Kidney epithelial cell (primary cell): ENCODE data around the gene LMTK2. TPM values are rescaled to one million over a fixed set of nuclear protein-coding genes. Genes with fewer than 3 reads are reported as not detected.

Experiments used
- DNase-seq: peaks from one replicate; pipeline ENCODE4 v3.0.0-alpha.2; 2010; ENCODE audit warnings: low read depth
- H3K27me3 ChIP-seq: 2 replicates; pipeline ENCODE4 v1.6.0; 2011; ENCODE audit warnings: low read length; ENCODE audit not compliant: control insufficient read depth, insufficient read depth
- H3K36me3 ChIP-seq: 2 replicates; pipeline ENCODE4 v1.5.1; 2011; ENCODE audit warnings: low read length; ENCODE audit not compliant: control insufficient read depth, insufficient read depth
- H3K4me3 ChIP-seq: 2 replicates; pipeline ENCODE4 v1.5.1; 2011; ENCODE audit warnings: low read depth, mild to moderate bottlenecking, control low read depth, low read length
- CTCF ChIP-seq: IDR thresholded peaks from 2 replicates; pipeline ENCODE4 v1.5.1; 2011; ENCODE audit warnings: mild to moderate bottlenecking, moderate library complexity, low read length, control low read depth, inconsistent platforms; ENCODE audit not compliant: insufficient read depth, poor library complexity, severe bottlenecking
- total RNA-seq: library from RNA; depleted of rRNA; stranded (reverse); fragments of >200 nt; gene quantifications from 2 replicates; pipeline ENCODE4 v1.2.3, GENCODE V29; 2015

LMTK2 gene
- total RNA-seq, 1 donor from 2014 or later: 17.9 TPM

DNA sequence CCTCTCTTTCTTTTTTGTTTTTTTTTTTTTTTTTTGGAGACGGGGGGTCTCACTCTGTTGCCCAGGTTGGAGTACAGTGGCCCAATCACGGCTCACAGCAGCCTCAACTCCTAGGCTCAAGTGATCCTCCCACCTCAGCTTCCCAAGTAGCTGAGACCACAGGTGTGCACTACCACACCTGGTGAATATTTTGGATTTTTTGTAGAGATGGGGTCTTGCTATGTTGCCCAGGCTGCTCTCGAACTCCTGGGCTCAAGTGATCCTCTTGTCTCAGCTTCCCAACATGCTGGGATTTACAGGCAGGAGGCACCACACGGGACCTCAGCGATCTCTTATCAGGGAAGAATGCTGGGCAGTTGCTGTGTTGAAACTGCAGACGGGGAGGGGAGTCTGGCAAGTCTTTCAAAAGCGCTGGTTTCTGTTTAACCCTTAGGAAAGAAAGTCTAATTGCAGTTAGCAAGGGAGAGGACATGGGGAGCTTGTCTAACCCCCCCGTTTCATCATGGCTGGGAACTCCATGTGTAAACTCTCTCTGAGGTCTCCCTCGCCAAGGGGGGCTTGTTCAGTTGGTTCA, 39.6 kb upstream of the LMTK2 start:
- Histone ChIP-seq H3K4me3 (no peak overlapping the region), H3K27me3 (no peaks in the 10 kb centered on the region), H3K36me3 (no peaks in the 10 kb centered on the region)
- no peak for TF ChIP-seq CTCF
- no peak for DNase-seq

DNA sequence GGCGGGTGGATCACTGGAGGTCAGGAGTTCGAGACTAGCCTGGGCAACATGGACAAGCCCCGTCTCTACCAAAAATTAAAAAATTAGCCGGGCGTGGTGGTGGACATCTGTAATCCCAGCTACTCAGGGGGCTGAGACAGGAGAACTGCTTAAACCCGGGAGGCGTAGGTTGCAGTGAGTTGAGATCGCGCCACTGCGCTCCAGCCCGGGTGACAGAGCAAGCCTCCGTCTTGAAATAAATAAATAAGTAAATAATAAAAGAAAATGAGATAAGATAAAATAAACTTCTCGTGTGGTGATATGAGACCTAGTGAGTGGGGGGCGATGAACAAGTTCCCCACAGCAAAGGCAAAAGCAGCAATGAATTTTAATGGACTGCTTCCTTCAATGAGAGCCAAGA, 33.6 kb upstream of the LMTK2 start:
- Histone ChIP-seq H3K27me3 (no peaks in the 10 kb centered on the region), H3K36me3 (no peaks in the 10 kb centered on the region), H3K4me3 (no peak overlapping the region)
- TF ChIP-seq CTCF: no peak
- DNase-seq: no peak

DNA sequence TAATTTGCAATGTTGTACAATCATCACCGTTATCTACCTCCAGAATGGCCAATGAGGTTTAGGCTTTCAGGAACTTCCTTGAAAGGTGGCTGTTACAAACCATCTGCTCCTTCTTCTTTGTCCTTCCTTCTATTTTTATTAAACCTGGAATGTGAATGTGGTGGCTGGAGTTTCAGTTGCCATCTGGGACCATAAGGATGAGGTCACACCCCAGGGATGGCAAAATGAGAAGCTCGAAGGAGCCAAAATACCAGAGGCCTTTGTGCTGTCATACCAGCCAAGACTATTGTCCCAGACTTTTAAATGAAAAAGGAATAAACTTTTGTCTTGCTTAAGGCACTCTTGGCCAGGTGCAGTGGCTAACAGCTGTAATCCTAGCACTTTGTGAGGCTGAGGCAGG, 30.9 kb upstream of the LMTK2 start:
- DNase-seq: no peak
- no peak overlapping the region for H3K4me3 ChIP-seq

DNA sequence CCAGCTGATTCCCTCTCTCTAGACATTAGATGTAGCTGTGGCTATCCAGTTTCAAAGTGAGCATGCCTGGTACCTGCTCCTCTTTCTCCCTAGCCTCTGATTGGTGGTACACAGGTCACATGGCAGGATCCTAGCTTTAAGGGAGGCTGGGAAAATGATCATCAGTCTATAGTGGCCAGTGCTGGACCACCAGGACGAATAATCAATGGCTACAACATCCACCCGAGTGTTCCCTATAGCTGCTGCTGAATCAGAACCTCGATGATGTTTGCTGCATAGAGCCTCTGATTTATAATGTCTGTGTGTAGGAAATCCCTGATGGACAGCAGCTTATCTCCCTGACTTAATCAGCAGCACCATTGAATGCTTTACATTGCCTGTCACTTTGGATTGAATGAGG, 28.9 kb upstream of the LMTK2 start:
- Histone ChIP-seq H3K4me3 (no peak overlapping the region), H3K36me3 (no peaks in the 10 kb centered on the region), H3K27me3 (no peaks in the 10 kb centered on the region)
- TF ChIP-seq CTCF: no peak
- no peak for DNase-seq

More for the DNA sequence above, 30.9 kb upstream of the LMTK2 start:
- no peak for TF ChIP-seq CTCF
- Histone ChIP-seq H3K36me3 (no peaks in the 10 kb centered on the region), H3K27me3 (no peaks in the 10 kb centered on the region)

GRCh38 chr7:98078197-98078870, 28.3 kb upstream of the LMTK2 start:
- TF ChIP-seq CTCF: no peak
- no peak overlapping the region for H3K4me3 ChIP-seq
- no peaks in the 10 kb centered on the region for H3K36me3 ChIP-seq
- DNase-seq: no peak
- H3K27me3 ChIP-seq: no peaks in the 10 kb centered on the region
